GM12878 (cell line): ENCODE results near the gene S100G. TPM values are rescaled to one million over a fixed set of nuclear protein-coding genes. Genes with fewer than 3 reads are reported as not detected.

Experiments used
- ATAC-seq: fragments of 200-7000 bp; cut with Tn5 transposase; 3 replicates; pipeline ENCODE4 v1.9.1; 2020; ENCODE audit warnings: mild to moderate bottlenecking, moderate library complexity
- BruUV-seq: library from RNA; stranded (reverse); fragments of 400-500 nt; replicated peaks from 2 replicates; lab custom pipeline; 2021; lab: Mats Ljungman, UMichigan
- CTCF ChIA-PET: fragments of 300-600 bp; sonication (Branson Sonifier 250); formaldehyde crosslinking; extraction: SDS; loops from one replicate; lab custom pipeline; 2021; ENCODE audit warnings: inconsistent platforms; lab: Yijun Ruan, JAX
- POLR2A ChIA-PET: fragments of 350-600 bp; formaldehyde crosslinking; extraction: SDS; loops from one replicate; lab custom pipeline; 2021; ENCODE audit warnings: inconsistent platforms; lab: Charles Lee
- RAD21 ChIA-PET: fragments of 300-600 bp; sonication (Branson Sonifier 250); formaldehyde crosslinking; loops from one replicate; lab custom pipeline; 2023; ENCODE audit warnings: antibody characterized with exemption; ENCODE audit not compliant: unreplicated experiment; lab: Charles Lee
- SMC1A ChIA-PET: fragments of 300-600 bp; sonication (Branson Sonifier 250); formaldehyde crosslinking; loops from one replicate; lab custom pipeline; 2023; ENCODE audit not compliant: unreplicated experiment, uncharacterized antibody; lab: Charles Lee
- DNase-seq: peaks from one replicate; pipeline ENCODE4 v3.0.0-alpha.2; 2011; ENCODE audit warnings: low read depth, low spot score
- FAIRE-seq: peaks from 3 replicates; lab custom pipeline; 2011; peaks lifted over from hg19 to GRCh38; lab: Jason Lieb, UNC
- H2AFZ ChIP-seq: 2 replicates; pipeline ENCODE4 v1.6.0; 2011; ENCODE audit warnings: low read depth, low read length, control low read depth; ENCODE audit not compliant: control insufficient read depth
- H3K27ac ChIP-seq: 2 replicates; pipeline ENCODE4 v1.5.1; 2011; ENCODE audit warnings: control low read depth; ENCODE audit not compliant: control insufficient read depth, insufficient read depth
- H3K27me3 ChIP-seq, 2 experiments: replicated peaks in 1 of 2; 2 replicates each; pipeline versions ENCODE4 v1.6.0 to v1.6.1; 2011; ENCODE audit warnings: low read length in 1 of 2; ENCODE audit not compliant: control insufficient read depth in 2 of 2, insufficient read depth in 2 of 2
- H3K36me3 ChIP-seq, 2 experiments: 2 replicates each; pipeline ENCODE4 v1.5.1; 2011; ENCODE audit warnings: low read length in 1 of 2; ENCODE audit not compliant: control insufficient read depth in 2 of 2, insufficient read depth in 2 of 2
- H3K4me1 ChIP-seq: 2 replicates; pipeline ENCODE4 v1.6.1; 2011; ENCODE audit warnings: mild to moderate bottlenecking, low read length, moderate library complexity, mixed read lengths; ENCODE audit not compliant: control insufficient read depth, insufficient read depth
- H3K4me2 ChIP-seq: 2 replicates; pipeline ENCODE4 v1.6.0; 2011; ENCODE audit warnings: control low read depth; ENCODE audit not compliant: control insufficient read depth, insufficient read depth
- H3K4me3 ChIP-seq: fragments of 200-600 bp; sonication (generic); 2 replicates; pipeline ENCODE4 v1.5.1; 2016
- H3K79me2 ChIP-seq: 2 replicates; pipeline ENCODE4 v1.6.0; 2011; ENCODE audit warnings: low read length; ENCODE audit not compliant: control insufficient read depth, insufficient read depth
- H3K9ac ChIP-seq: 2 replicates; pipeline ENCODE4 v1.8.0; 2011; ENCODE audit warnings: low read length, control low read depth, mixed read lengths; ENCODE audit not compliant: control insufficient read depth, insufficient read depth
- H3K9me3 ChIP-seq: replicated peaks from 3 replicates; pipeline ENCODE4 v1.5.1; 2011; ENCODE audit warnings: mild to moderate bottlenecking, low read length; ENCODE audit not compliant: control insufficient read depth, insufficient read depth
- H4K20me1 ChIP-seq: 2 replicates; pipeline ENCODE4 v1.6.0; 2011; ENCODE audit not compliant: control insufficient read depth, insufficient read depth
- ATF7 ChIP-seq: fragments of 450-650 bp; IDR thresholded peaks from 2 replicates; pipeline ENCODE4 v1.6.1; 2016; ENCODE audit warnings: low read depth, mild to moderate bottlenecking
- CBFB ChIP-seq: IDR thresholded peaks from 2 replicates; pipeline ENCODE4 v1.6.1; 2016; ENCODE audit warnings: antibody characterized with exemption, low read depth
- CBX5 ChIP-seq: sonication (generic); IDR thresholded peaks from 2 replicates; pipeline ENCODE4 v1.6.1; 2016; ENCODE audit warnings: low read depth, moderate library complexity, mild to moderate bottlenecking, inconsistent platforms
- GATAD2B ChIP-seq: fragments of 450-650 bp; conservative IDR thresholded peaks from 2 replicates; pipeline ENCODE4 v1.6.1; 2017; ENCODE audit warnings: low read depth, mild to moderate bottlenecking, moderate library complexity
- MTA2 ChIP-seq: fragments of 450-650 bp; IDR thresholded peaks from 2 replicates; pipeline ENCODE4 v1.6.1; 2016; ENCODE audit warnings: low read depth, mild to moderate bottlenecking, moderate library complexity
- SRF ChIP-seq, 2 experiments: IDR thresholded peaks; 2 replicates each; pipeline ENCODE4 v1.6.1; 2011; ENCODE audit warnings: low read depth in 2 of 2, low read length in 2 of 2, mild to moderate bottlenecking in 1 of 2, moderate library complexity in 1 of 2
- TAF1 ChIP-seq: IDR thresholded peaks from 2 replicates; pipeline ENCODE4 v1.6.1; 2011; ENCODE audit warnings: mild to moderate bottlenecking, low read depth, low read length, borderline replicate concordance
- TCF12 ChIP-seq: IDR thresholded peaks from 2 replicates; pipeline ENCODE4 v1.6.1; 2011; ENCODE audit warnings: low read depth, mild to moderate bottlenecking, low read length
- ZNF207 ChIP-seq: fragments of 450-650 bp; IDR thresholded peaks from 2 replicates; pipeline ENCODE4 v1.6.1; 2014; ENCODE audit warnings: antibody characterized with exemption, mild to moderate bottlenecking, borderline replicate concordance
- ZNF384 ChIP-seq: IDR thresholded peaks from 2 replicates; pipeline ENCODE4 v1.6.1; 2012; ENCODE audit warnings: low read depth, mild to moderate bottlenecking, low read length, improper control_type of control experiment, borderline replicate concordance
- WGBS: methylation state at CpG from one replicate; pipeline ENCODE4 v1.1.6; 2016; ENCODE audit warnings: low lambda C conversion rate; ENCODE audit not compliant: insufficient replicate concordance, insufficient coverage; ENCODE audit errors: missing lambda C conversion rate; 5-methylcytosine and 5-hydroxymethylcytosine counted together
- in situ Hi-C: fragments of 300-500 bp; cut with MboI; formaldehyde crosslinking; loops from 9 replicates; pipeline ENCODE4 v1.14.3; 2018; ENCODE audit warnings: mixed read lengths
- intact Hi-C: fragments of 100-400 bp; cut with micrococcal nuclease; formaldehyde crosslinking; loops from one replicate; pipeline ENCODE4 v1.14.2; 2022; ENCODE audit not compliant: unreplicated experiment
- polyA plus RNA-seq, 11 experiments: library from polyadenylated mRNA; depleted of rRNA in 4 of 11; unstranded in 6 of 11; stranded (reverse) in 5 of 11; fragments of >200 nt; fragmentation: Nextera tagmentation in 4 of 11; fragmentation: Illumina TruSeq in 1 of 11; extraction: Ambion mirVana in 4 of 11; extraction: Trizol in 1 of 11; gene quantifications; 1 replicate in 1 of 11; 2 replicates in 10 of 11; pipeline versions ENCODE4 v1.2.1 to v1.2.3, GENCODE V29; 2011 to 2016; ENCODE audit warnings: inconsistent platforms in 2 of 11, missing spikeins in 2 of 11, low read depth in 1 of 11
- total RNA-seq, 4 experiments: library from RNA; depleted of rRNA in 3 of 4; stranded (reverse); fragments of >200 nt in 3 of 4; fragmentation: Illumina TruSeq in 1 of 4; extraction: Trizol in 1 of 4; gene quantifications; 2 replicates each; pipeline versions ENCODE4 v1.2.1 to v1.2.3, GENCODE V29; 2013 to 2021
- TF ChIP-seq, protein P1 (sequence below): IDR thresholded peaks from 2 replicates; pipeline ENCODE4 v1.6.1; 2012; ENCODE audit warnings: improper control_type of control experiment, low read depth, low read length; ENCODE audit not compliant: insufficient replicate concordance
- TF ChIP-seq, protein P2 (sequence below): fragments of 450-650 bp; IDR thresholded peaks from 2 replicates; pipeline ENCODE4 v1.6.1; 2017; ENCODE audit warnings: borderline replicate concordance

The S100G gene
- total and polyA plus RNA-seq, 10 of the 15 experiments (the other 5 are each of a cell fraction or from before 2014, with no cell fraction given), result not detected

DNA sequence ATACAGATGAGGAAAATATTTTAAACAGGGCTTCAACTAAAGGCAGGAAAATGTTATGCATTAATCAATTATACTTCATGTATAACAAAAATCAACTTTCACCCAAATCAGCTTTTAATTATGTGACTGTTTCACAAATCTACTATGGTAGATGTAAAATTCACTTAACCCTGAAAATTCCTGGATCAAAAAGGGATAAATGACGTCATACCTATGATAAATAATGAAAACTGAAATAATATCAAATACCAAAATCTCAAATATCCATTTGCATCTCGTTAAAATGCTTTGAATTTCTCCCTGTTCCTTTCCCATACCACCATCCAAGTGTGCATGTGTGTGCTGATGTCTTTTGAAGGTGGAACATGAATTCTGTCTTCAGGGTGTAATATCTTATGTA is 11.5 kb downstream of the S100G start:
- H3K4me2 ChIP-seq, result no peak overlapping the region
- peak; percentile 68; the same call in 1 of the 2 replicates for TF ChIP-seq ATF7
- TF ChIP-seq TAF1, result no peak
- no peak for TF ChIP-seq ZNF384
- TF ChIP-seq MTA2, result no peak
- no peaks in the 10 kb centered on the region for H3K79me2 ChIP-seq
- ChIA-PET POLR2A (no interaction called here), CTCF (interaction anchor here (1.1 kb wide), 1 partner anchor 214 kb away, joined by 3 read pairs; no protein-coding TSS in a partner anchor), RAD21 (no interaction called here), SMC1A (no interaction called here)
- H3K9ac ChIP-seq, result no peak overlapping the region
- intact Hi-C loops, result no loop called here
- H3K4me1 ChIP-seq, result no peaks in the 10 kb centered on the region
- no peak for ATAC-seq
- in situ Hi-C loops, result no loop called here
- no peaks in the 10 kb centered on the region for H3K36me3 ChIP-seq
- no peaks in the 10 kb centered on the region for H4K20me1 ChIP-seq
- H3K4me3 ChIP-seq, result no peak overlapping the region
- BruUV-seq, result no TSS peak
- no peaks in the 10 kb centered on the region for H3K9me3 ChIP-seq
- FAIRE-seq, result no peak
- WGBS, result 33% methylated on average over 2 of the region's 2 CpGs
- H3K27ac ChIP-seq, result no peak overlapping the region
- no peak overlapping the region for H2AFZ ChIP-seq
- DNase-seq, result no peak
- no peaks in the 10 kb centered on the region for H3K27me3 ChIP-seq

DNA sequence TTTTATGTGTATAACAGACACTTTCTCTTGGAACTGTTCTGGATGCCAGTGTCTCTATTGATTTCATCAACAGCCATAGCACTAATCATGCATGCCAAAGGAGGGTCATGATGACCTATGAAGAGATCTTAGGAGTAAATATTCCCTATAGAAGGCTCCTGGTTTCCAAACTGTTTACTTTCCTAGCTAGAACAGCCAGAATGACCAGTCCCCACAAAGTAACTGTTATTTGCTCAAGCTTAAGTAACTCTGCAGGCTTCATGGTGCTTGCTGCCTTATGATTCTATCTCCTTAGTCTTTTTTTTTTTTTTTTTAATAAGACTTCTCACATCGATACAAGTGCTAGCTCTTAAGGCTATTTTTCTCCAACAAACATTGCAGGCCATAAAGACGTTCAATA is 12.4 kb downstream of the S100G start:
- DNase-seq (no peak), ATAC-seq (no peak), FAIRE-seq (no peak)
- in situ Hi-C loops (no loop called here), intact Hi-C loops (no loop called here)
- RAD21 ChIA-PET, result no interaction called here
- CTCF ChIA-PET, result interaction anchor here (0.7 kb wide), 2 partner anchors 34 to 1022 kb away, joined by 3 to 5 read pairs; no protein-coding TSS in a partner anchor
- Histone ChIP-seq H4K20me1 (no peaks in the 10 kb centered on the region), H3K27ac (no peak overlapping the region), H3K27me3 (no peaks in the 10 kb centered on the region), H3K4me1 (no peaks in the 10 kb centered on the region), H3K4me2 (no peak overlapping the region), H3K79me2 (no peaks in the 10 kb centered on the region), H3K9ac (no peak overlapping the region), H3K9me3 (no peaks in the 10 kb centered on the region), H2AFZ (no peak overlapping the region), H3K4me3 (no peak overlapping the region), H3K36me3 (no peaks in the 10 kb centered on the region)
- no TSS peak for BruUV-seq
- WGBS, result 49% methylated on average over 2 of the region's 2 CpGs
- SMC1A ChIA-PET, result interaction anchor here (0.8 kb wide), 1 partner anchor 11 kb away, joined by 3 read pairs; no protein-coding TSS in a partner anchor
- POLR2A ChIA-PET, result interaction anchor here (0.6 kb wide), 1 partner anchor 1997 kb away, joined by 3 read pairs; no protein-coding TSS in a partner anchor
- TF ChIP-seq TCF12 (no peak), ZNF207 (no peak), CBX5 (no peak), SRF (IDR thresholded peaks at IDR 0.05; ENCODE audit: low read depth in 2 of 2, low read length in 2 of 2) (no peak), CBFB (no peak), GATAD2B (no peak)
- TF ChIP-seq, protein P1, sequence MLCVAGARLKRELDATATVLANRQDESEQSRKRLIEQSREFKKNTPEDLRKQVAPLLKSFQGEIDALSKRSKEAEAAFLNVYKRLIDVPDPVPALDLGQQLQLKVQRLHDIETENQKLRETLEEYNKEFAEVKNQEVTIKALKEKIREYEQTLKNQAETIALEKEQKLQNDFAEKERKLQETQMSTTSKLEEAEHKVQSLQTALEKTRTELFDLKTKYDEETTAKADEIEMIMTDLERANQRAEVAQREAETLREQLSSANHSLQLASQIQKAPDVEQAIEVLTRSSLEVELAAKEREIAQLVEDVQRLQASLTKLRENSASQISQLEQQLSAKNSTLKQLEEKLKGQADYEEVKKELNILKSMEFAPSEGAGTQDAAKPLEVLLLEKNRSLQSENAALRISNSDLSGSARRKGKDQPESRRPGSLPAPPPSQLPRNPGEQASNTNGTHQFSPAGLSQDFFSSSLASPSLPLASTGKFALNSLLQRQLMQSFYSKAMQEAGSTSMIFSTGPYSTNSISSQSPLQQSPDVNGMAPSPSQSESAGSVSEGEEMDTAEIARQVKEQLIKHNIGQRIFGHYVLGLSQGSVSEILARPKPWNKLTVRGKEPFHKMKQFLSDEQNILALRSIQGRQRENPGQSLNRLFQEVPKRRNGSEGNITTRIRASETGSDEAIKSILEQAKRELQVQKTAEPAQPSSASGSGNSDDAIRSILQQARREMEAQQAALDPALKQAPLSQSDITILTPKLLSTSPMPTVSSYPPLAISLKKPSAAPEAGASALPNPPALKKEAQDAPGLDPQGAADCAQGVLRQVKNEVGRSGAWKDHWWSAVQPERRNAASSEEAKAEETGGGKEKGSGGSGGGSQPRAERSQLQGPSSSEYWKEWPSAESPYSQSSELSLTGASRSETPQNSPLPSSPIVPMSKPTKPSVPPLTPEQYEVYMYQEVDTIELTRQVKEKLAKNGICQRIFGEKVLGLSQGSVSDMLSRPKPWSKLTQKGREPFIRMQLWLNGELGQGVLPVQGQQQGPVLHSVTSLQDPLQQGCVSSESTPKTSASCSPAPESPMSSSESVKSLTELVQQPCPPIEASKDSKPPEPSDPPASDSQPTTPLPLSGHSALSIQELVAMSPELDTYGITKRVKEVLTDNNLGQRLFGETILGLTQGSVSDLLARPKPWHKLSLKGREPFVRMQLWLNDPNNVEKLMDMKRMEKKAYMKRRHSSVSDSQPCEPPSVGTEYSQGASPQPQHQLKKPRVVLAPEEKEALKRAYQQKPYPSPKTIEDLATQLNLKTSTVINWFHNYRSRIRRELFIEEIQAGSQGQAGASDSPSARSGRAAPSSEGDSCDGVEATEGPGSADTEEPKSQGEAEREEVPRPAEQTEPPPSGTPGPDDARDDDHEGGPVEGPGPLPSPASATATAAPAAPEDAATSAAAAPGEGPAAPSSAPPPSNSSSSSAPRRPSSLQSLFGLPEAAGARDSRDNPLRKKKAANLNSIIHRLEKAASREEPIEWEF, result no peak
- TF ChIP-seq, protein P2, sequence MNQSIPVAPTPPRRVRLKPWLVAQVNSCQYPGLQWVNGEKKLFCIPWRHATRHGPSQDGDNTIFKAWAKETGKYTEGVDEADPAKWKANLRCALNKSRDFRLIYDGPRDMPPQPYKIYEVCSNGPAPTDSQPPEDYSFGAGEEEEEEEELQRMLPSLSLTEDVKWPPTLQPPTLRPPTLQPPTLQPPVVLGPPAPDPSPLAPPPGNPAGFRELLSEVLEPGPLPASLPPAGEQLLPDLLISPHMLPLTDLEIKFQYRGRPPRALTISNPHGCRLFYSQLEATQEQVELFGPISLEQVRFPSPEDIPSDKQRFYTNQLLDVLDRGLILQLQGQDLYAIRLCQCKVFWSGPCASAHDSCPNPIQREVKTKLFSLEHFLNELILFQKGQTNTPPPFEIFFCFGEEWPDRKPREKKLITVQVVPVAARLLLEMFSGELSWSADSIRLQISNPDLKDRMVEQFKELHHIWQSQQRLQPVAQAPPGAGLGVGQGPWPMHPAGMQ, result no peak
